Progenitor cell of endocrine pancreas (in vitro differentiated cells): Measurements from ENCODE around the gene CEP68. TPM values are rescaled to one million over a fixed set of nuclear protein-coding genes. Genes with fewer than 3 reads are reported as not detected.
A peak's percentile ranks its signal among the peaks of the same experiment; 100 is the strongest.

Experiments
- DNase-seq: peaks from one replicate; pipeline ENCODE4 v3.0.0; 2021; ENCODE audit warnings: low spot score; ENCODE audit not compliant: unreplicated experiment
- H3K27ac Mint-ChIP-seq: 2 replicates; pipeline ENCODE4 v1.8.0; 2021; ENCODE audit warnings: mild to moderate bottlenecking, moderate library complexity, mixed read lengths
- H3K27me3 Mint-ChIP-seq: 2 replicates; pipeline ENCODE4 v1.8.0; 2021; ENCODE audit warnings: mixed read lengths
- H3K36me3 Mint-ChIP-seq: 2 replicates; pipeline ENCODE4 v1.8.0; 2022; ENCODE audit warnings: mixed read lengths; ENCODE audit not compliant: insufficient read depth
- H3K4me1 Mint-ChIP-seq: 2 replicates; pipeline ENCODE4 v1.8.0; 2021; ENCODE audit warnings: low read depth, mixed read lengths
- H3K4me3 Mint-ChIP-seq: 2 replicates; pipeline ENCODE4 v1.8.0; 2021; ENCODE audit warnings: low read depth, mild to moderate bottlenecking, moderate library complexity, mixed read lengths
- H3K9me3 Mint-ChIP-seq: 2 replicates; pipeline ENCODE4 v1.8.0; 2021; ENCODE audit warnings: low read depth, mixed read lengths
- total RNA-seq: library from RNA; stranded (reverse); gene quantifications from 2 replicates; pipeline ENCODE4 v1.2.1, GENCODE V29; 2021
- TF ChIP-seq, protein P1 (sequence below): fragments of 200-600 bp; sonication (generic); IDR thresholded peaks from one replicate; pipeline ENCODE4 v1.5.0; 2021; ENCODE audit warnings: antibody characterized with exemption, mild to moderate bottlenecking; ENCODE audit not compliant: unreplicated experiment

The CEP68 gene
- total RNA-seq, 1 donor from 2014 or later, result 22.0 TPM

DNA sequence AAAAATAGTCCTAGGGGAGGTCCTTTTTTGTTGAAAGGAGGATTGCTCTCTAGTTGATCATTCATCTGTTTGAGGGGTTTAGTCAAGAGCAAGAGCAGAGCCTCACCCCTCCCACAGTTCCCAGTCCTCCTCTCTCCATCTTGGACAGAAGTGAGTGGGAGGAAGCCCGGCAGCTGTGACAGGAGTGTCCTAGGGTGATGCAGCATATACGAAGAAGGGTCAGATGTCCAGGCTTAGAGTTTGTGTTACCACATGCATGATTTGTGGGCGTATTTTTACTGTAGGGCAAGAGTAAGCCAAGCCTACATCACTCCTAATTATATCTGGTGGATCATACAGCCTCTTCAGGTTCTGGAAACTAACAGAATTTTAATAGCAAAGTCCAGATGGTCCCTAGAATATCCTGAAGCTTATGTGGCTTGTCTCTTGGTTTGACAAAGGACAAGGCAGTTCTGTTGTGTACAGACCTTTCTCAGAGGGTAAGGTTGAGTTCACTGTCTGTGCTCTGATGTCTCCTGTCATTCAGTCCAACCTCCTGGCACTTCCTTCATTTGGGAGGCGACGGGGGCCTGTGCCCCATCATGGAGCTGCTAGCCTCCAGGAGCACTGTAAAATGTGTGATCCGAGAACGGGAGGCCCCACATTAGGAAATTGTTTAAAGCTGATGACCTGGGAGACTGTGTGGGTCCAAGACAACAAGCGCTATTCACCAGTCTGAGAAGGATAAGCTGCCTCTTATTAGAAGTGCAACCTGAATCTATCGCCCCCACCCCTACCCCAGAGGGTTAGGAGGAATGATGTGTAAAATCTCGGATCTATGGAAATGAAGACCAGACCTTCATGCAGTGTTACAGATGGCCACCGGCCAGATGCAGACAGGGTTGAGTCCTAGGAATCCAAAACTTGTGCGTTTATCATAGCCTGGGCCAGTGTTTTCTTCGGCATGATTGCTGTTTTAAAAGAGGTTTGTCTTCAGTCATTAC is 6.9 kb downstream of the CEP68 start:
- DNase-seq, result no peak
- Mint-ChIP-seq H3K27me3 (no peaks in the 10 kb centered on the region), H3K4me1 (peaks cover 12% of the 10 kb centered on the region), H3K9me3 (no peaks in the 10 kb centered on the region), H3K4me3 (no peak overlapping the region), H3K27ac (no peak overlapping the region), H3K36me3 (peaks cover 2% of the 10 kb centered on the region)
- TF ChIP-seq, protein P1, sequence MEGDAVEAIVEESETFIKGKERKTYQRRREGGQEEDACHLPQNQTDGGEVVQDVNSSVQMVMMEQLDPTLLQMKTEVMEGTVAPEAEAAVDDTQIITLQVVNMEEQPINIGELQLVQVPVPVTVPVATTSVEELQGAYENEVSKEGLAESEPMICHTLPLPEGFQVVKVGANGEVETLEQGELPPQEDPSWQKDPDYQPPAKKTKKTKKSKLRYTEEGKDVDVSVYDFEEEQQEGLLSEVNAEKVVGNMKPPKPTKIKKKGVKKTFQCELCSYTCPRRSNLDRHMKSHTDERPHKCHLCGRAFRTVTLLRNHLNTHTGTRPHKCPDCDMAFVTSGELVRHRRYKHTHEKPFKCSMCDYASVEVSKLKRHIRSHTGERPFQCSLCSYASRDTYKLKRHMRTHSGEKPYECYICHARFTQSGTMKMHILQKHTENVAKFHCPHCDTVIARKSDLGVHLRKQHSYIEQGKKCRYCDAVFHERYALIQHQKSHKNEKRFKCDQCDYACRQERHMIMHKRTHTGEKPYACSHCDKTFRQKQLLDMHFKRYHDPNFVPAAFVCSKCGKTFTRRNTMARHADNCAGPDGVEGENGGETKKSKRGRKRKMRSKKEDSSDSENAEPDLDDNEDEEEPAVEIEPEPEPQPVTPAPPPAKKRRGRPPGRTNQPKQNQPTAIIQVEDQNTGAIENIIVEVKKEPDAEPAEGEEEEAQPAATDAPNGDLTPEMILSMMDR, result no peak

DNA sequence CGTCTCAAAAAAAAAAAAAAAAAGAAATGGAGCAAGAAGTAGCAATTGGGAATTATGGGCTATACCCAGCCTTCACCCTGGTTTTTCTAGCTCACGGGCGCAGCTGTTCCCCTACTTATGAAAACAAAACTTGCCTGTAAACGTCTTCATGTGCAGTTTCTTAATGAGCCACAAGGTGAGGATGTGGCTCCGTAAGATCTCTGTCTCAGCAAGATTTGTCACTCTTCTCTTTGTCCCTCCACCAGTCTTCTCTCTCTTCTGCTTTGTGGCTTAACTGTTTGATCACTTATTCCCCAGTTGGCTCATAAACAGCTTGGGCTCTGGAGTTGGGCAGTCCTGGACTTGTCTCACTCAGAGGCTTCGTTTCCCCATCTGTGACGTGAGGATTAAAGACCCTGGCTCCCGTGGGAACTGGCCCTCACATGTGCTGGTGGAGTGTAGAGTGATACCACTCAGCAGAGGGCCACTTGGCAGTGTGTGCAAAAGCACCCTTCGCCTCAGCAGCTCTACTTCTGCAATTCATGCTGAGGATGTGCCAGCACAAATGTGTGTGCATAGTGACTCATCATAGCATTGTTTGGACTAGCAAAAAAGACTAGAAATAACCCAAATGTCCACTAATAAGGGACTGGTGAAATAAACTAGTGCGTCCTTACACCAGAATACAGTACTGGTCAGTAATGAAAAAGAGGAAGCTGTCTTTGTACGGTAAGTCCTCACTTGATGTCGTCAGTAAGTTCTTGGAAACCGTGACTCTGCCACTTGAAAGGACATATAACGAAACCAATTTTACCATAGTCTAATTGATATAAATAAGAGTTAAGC is 8.7 kb downstream of the CEP68 start:
- DNase-seq, result no peak
- TF ChIP-seq, protein P1, result peak; percentile 62
- Mint-ChIP-seq H3K27me3 (no peaks in the 10 kb centered on the region), H3K4me3 (no peak overlapping the region), H3K9me3 (no peaks in the 10 kb centered on the region), H3K4me1 (peaks cover 11% of the 10 kb centered on the region), H3K36me3 (peaks cover 2% of the 10 kb centered on the region), H3K27ac (no peak overlapping the region)

DNA sequence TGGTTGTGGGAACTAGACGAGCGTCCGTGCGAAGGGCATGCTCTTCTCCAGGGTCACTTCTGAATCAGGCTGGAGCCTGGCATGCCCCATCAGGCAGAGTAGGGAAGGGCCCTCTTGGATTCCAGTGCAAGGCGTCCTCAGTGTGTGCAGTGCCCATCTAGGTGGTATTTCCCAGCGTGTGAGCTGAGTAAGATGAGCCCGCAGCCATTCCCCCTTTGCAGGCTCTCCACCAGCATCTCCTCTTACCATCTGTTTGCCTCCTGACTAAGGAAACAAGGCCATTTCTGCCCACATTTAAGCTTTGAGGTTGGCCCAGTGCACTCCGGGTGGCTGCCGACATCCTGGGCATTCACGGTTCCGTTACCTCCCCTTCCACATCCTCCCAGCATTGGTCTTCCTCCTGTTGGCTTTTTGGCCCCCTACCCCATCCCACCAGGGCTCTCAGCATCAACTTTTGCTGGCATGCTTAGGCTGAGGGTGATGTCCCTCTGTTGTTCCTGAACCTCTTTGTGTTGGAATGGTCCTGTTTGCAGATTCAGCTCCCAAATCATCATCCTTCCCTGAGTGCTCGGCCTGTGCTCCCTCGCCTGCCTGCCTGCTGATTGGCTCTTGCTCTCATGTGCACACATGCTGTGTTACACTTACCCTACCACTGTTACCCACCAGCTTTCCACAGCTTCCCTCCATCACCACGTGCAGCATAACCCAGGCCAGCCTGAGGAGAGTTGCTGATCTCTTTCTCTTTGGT is 11.8 kb downstream of the CEP68 start:
- DNase-seq, result no peak
- no peaks in the 10 kb centered on the region for H3K27me3 Mint-ChIP-seq
- TF ChIP-seq, protein P1, result no peak

DNA sequence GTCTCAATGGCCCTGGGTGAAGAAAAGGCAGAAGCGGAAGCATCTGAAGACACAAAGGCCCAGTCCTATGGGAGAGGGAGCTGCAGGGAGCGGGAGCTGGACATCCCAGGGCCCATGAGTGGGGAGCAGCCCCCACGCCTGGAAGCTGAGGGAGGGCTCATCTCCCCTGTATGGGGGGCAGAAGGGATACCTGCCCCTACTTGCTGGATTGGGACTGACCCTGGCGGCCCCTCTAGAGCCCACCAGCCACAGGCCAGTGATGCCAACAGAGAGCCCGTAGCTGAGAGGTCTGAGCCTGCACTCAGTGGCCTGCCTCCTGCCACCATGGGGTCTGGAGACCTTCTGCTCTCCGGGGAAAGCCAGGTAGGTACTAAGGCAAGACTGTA is 13.2 kb downstream of the CEP68 start:
- H3K27ac Mint-ChIP-seq, result no peak overlapping the region
- H3K36me3 Mint-ChIP-seq, result peaks cover 13% of the 10 kb centered on the region
- H3K27me3 Mint-ChIP-seq, result no peaks in the 10 kb centered on the region
- H3K4me3 Mint-ChIP-seq, result no peak overlapping the region
- peaks cover 3% of the 10 kb centered on the region for H3K4me1 Mint-ChIP-seq
- no peak for DNase-seq
- no peaks in the 10 kb centered on the region for H3K9me3 Mint-ChIP-seq
- TF ChIP-seq, protein P1, result no peak

More for the DNA sequence above, 11.8 kb downstream of the CEP68 start:
- Mint-ChIP-seq H3K9me3 (no peaks in the 10 kb centered on the region), H3K4me3 (no peak overlapping the region), H3K27ac (no peak overlapping the region), H3K36me3 (peaks cover 8% of the 10 kb centered on the region), H3K4me1 (peaks cover 3% of the 10 kb centered on the region)
